ENCODE results near the gene PAOX.

- TF ChIP-seq CTCF (IDR thresholded peaks at IDR 0.05) (no peak), EZH2 (IDR thresholded peaks at IDR 0.05) (no peak), EZH2phosphoT487 (IDR thresholded peaks at IDR 0.05) (no peak)
Observed at GRCh38 chr10:133420028-133420427, 41.0 kb downstream of the PAOX start.
